Breast epithelium (tissue), 3 donors: ENCODE data around the gene HIVEP2.

ENCODE experiments used
- CTCF ChIP-seq, 3 donors: fragments of 450-650 bp; IDR thresholded peaks; one replicate each; pipeline ENCODE4 v1.5.1; 2016 to 2017; ENCODE audit warnings: antibody characterized with exemption in 3 of 3, mild to moderate bottlenecking in 3 of 3, moderate library complexity in 3 of 3
- POLR2A ChIP-seq: fragments of 450-650 bp; IDR thresholded peaks from one replicate; pipeline ENCODE4 v1.6.1; 2016; ENCODE audit warnings: antibody characterized with exemption, mild to moderate bottlenecking, moderate library complexity

GRCh38 chr6:142713959-142714358 lies 231.0 kb downstream of the HIVEP2 start:
- no peak for TF ChIP-seq CTCF (IDR thresholded peaks at IDR 0.05)
- no peak for TF ChIP-seq POLR2A
